Sciatic nerve (tissue), 1 donor: ENCODE measurements around the gene GRIN2A. TPM values are rescaled to one million over a fixed set of nuclear protein-coding genes. Genes with fewer than 3 reads are reported as not detected.

ENCODE experiments used
- total RNA-seq: library from RNA; stranded (reverse); fragmentation: NEBNext Ultra II Directional; extraction: Animal tissue kit (Norgen Biotek cat#: 25700); gene quantifications from one replicate; pipeline ENCODE4 v1.2.1, GENCODE V29; 2021
- donor health status: DM: no; HTN: no; CAD: no.

Gene GRIN2A
- total RNA-seq, 1 donor from 2014 or later: 0.89 TPM

Other genes starting within 250 kb of the GRIN2A start
- gene ATF7IP2, start 203.6 kb upstream of the GRIN2A start, total RNA-seq: 13.7 TPM